Measurements from ENCODE around the gene NEK6.

Gene NEK6

DNA sequence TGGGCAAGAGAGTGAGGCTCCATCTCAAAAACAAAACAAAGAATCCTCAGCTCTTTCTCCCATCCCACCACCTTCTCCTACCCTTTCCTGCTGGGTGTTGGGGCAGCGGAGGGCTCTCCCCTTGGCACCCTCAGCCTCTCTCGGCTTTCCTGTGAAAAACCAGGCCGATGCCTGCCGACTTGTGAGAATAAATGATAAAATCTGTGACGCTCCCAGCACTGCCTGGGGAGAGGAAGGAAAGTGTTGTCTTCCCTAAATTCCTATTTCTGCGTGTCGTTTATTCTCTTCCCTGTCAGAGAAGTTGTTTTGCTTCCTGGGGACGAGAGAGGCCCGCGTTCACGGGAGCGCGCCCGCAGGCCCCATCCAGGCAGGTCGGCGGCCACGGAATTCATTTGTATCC lies 19.7 kb downstream of the NEK6 start:
- TF ChIP-seq ZFX (IDR thresholded peaks at IDR 0.05): no peak
- TF ChIP-seq, protein P1, sequence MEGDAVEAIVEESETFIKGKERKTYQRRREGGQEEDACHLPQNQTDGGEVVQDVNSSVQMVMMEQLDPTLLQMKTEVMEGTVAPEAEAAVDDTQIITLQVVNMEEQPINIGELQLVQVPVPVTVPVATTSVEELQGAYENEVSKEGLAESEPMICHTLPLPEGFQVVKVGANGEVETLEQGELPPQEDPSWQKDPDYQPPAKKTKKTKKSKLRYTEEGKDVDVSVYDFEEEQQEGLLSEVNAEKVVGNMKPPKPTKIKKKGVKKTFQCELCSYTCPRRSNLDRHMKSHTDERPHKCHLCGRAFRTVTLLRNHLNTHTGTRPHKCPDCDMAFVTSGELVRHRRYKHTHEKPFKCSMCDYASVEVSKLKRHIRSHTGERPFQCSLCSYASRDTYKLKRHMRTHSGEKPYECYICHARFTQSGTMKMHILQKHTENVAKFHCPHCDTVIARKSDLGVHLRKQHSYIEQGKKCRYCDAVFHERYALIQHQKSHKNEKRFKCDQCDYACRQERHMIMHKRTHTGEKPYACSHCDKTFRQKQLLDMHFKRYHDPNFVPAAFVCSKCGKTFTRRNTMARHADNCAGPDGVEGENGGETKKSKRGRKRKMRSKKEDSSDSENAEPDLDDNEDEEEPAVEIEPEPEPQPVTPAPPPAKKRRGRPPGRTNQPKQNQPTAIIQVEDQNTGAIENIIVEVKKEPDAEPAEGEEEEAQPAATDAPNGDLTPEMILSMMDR (conservative IDR thresholded peaks at IDR 0.05): no peak

DNA sequence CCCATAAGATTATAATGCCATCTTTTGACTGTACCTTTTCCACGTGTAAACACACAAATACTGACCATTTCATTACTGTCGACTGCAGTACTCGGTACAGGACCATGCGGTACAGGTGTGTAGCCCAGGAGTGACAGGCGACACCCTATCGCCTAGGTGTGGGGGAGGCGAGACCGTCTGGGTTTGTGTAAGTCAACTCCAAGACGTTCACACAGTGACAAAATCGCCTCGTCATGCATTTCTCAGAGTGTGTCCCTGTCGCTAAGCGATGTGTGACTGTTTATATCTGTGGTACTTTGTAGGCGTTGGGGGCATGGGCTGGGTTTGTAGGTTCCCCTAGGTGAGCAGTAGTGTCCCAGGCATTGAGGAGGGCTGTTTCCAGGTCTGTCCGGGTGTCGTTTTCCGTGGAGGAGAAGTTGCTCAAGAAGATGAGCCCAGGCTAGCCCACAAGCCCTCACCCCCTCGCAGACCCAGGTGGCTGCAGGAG lies 20.3 kb downstream of the NEK6 start:
- no peak overlapping the region for H3K27ac ChIP-seq

More for the DNA sequence above, 19.7 kb downstream of the NEK6 start:
- no peak overlapping the region for H3K27ac ChIP-seq

DNA sequence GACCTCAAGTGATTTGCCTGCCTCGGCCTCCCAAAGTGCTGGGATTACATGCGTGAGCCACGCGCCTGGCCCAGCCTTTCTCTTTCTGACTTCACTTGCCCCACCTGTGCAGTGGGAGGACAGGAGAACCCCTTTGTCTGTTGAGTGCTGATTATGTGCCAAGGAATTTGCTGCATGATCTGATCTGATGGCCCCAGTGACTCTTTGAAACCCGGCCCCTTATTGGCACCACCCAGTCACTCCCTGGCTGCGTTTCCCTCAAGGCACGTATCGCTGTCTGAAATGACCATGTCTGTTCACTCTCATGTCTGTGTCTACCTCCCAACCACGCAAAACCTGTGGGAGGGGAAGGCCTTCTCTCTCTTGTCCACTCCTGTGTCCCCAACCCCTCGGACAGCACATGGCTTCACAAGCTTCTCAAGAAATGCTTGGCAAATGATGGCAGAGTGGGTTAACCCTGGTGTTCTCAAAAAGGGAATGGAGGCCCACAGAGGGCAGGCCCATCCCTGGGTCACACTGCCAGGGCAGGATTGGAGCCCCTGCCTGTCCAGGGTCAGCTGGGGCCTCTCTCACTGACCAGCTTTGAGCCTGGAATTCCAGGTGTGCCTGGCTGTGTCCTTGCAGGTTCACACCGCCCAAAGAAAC lies 21.9 kb downstream of the NEK6 start:
- H3K27ac ChIP-seq: no peak overlapping the region
- TF ChIP-seq ZFX (IDR thresholded peaks at IDR 0.05): no peak
- TF ChIP-seq, protein P1 (conservative IDR thresholded peaks at IDR 0.05): no peak

More for the DNA sequence above, 20.3 kb downstream of the NEK6 start:
- TF ChIP-seq, protein P1 (conservative IDR thresholded peaks at IDR 0.05): no peak
- TF ChIP-seq ZFX (IDR thresholded peaks at IDR 0.05): no peak

DNA sequence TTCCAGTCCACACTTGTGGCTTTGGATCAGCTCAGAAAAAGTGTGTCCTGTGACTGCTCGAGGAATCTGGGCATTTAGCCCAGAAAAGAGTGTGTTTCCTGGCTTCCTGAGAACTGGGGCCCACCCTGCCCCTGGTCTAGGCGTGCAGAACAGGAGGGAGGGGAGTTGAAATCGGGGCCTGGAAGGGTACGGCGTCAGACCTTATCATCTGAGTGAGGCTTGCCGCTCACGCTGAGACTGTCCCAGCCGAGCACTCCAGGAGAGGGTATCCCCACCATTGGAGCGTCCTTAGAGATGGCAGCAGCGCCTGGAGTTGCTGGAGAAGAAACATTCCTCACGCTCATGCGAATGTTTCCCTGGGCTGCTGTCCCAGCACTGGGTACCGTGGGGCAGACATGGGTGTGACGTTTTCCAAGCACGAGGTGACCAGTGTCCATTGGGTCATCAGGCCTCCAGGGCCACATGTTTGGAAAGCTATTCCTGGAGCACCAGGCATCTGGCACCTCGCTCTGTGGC lies 22.5 kb downstream of the NEK6 start:
- TF ChIP-seq ZFX (IDR thresholded peaks at IDR 0.05): no peak
- TF ChIP-seq, protein P1 (conservative IDR thresholded peaks at IDR 0.05): no peak
- no peak overlapping the region for H3K27ac ChIP-seq

DNA sequence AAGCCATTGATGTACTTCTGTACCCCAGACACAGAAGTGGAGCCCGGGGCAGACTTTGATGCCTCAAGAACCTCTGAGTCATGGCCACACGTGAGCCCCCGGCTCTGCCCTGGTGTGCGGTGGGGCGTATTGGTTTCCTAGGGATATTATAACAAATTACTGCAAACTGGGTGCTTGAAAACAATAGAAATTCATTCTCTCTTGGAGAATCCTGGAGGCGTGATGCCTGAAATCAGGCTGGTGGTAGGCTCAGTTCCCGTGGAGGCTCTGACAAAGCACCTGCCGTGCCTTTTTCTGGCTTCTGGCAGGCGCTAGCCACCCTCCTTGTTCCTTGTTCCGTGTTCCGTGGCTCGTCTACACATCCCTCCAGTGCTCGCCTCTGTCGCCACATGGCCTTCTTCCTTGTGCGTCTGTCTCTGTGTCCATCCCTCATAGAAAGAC lies 24.2 kb downstream of the NEK6 start:
- no peak overlapping the region for H3K27ac ChIP-seq
- TF ChIP-seq, protein P1 (conservative IDR thresholded peaks at IDR 0.05): no peak
- no peak for TF ChIP-seq ZFX (IDR thresholded peaks at IDR 0.05)

DNA sequence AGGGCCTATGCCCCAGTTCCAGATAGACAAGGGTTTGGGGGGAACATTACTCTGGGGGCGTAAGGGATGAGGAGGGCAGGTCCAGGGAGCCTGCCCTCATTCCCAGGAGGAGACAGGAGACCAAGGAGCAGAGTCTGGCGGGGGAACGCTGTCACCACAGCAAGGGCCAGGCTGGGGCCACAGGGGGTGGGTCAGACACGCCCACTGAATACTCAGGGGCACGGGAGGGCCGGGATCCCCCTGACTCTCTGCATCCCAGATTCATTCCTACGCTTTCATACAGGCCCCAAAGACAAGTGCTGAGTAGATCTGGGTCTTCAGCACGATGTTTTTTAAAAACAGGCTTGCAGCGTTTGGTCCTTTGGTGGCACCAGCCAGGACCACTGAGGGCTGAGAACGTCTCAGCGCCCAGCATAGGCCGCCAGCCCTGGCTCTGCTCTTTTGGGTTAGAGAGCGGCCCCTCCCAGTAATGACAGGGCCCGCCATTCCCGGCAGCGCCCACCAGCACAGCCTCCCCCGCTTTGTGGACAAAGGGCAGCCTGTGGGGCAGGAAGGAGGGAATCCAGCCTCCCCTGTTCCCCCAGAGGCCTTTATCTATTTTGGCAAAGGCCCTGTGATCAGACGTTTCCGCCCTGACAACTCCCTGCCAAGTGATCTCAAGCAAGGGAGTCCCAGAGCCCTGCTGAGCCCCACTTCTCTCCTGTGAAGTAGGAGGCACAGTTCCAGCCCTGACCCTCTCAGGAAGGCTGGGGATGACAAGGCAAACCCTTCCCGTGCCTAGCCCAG lies 24.9 kb downstream of the NEK6 start:
- H3K27ac ChIP-seq: no peak overlapping the region
- TF ChIP-seq, protein P1 (conservative IDR thresholded peaks at IDR 0.05): no peak
- no peak for TF ChIP-seq ZFX (IDR thresholded peaks at IDR 0.05)

Data from C4-2B (cell line).